Measurements from ENCODE around the gene GBX1. TPM values are rescaled to one million over a fixed set of nuclear protein-coding genes. Genes with fewer than 3 reads are reported as not detected.

The GBX1 gene
- total RNA-seq, 3 donors from 2014 or later, result not detected

- no peak for DNase-seq
- intact Hi-C loops (cut with DNase I, micrococcal nuclease), result no loop called here
- ATAC-seq, result no peak
- Histone ChIP-seq H3K4me3 (no peak overlapping the region), H3K36me3 (ENCODE audit: low read depth) (no peaks in the 10 kb centered on the region), H3K4me1 (ENCODE audit: low read depth) (peaks cover 9% of the 10 kb centered on the region), H3K9me3 (no peaks in the 10 kb centered on the region)
- no peak for TF ChIP-seq CTCF (IDR thresholded peaks at IDR 0.05)
Measured at GRCh38 chr7:151110236-151110940, 57.1 kb downstream of the GBX1 start.

GRCh38 chr7:151109094-151110048, 58.1 kb downstream of the GBX1 start:
- peak; percentile 17 for ATAC-seq
- Histone ChIP-seq H3K9me3 (no peaks in the 10 kb centered on the region), H3K36me3 (ENCODE audit: low read depth) (no peaks in the 10 kb centered on the region), H3K4me3 (no peak overlapping the region), H3K4me1 (ENCODE audit: low read depth) (peaks cover 9% of the 10 kb centered on the region)
- no peak for TF ChIP-seq CTCF (IDR thresholded peaks at IDR 0.05)
- intact Hi-C loops (cut with DNase I, micrococcal nuclease), result no loop called here
- peak in 2 of 3 donors; percentile 31 to 53 for DNase-seq

GRCh38 chr7:151107882-151108281, 59.6 kb downstream of the GBX1 start:
- TF ChIP-seq CTCF (IDR thresholded peaks at IDR 0.05), result no peak
- ATAC-seq, result no peak
- Histone ChIP-seq H3K36me3 (ENCODE audit: low read depth) (no peaks in the 10 kb centered on the region), H3K9me3 (no peaks in the 10 kb centered on the region), H3K4me1 (ENCODE audit: low read depth) (no peaks in the 10 kb centered on the region), H3K4me3 (no peak overlapping the region)
- intact Hi-C loops (cut with DNase I, micrococcal nuclease), result no loop called here
- no peak for DNase-seq

GRCh38 chr7:151104411-151105235, 62.9 kb downstream of the GBX1 start:
- intact Hi-C loops (cut with DNase I, micrococcal nuclease), result no loop called here

More at GRCh38 chr7:151104411-151105235, 62.9 kb downstream of the GBX1 start:
- Histone ChIP-seq H3K4me3 (no peak overlapping the region), H3K4me1 (ENCODE audit: low read depth) (no peaks in the 10 kb centered on the region), H3K36me3 (ENCODE audit: low read depth) (no peaks in the 10 kb centered on the region), H3K9me3 (no peaks in the 10 kb centered on the region)
- TF ChIP-seq CTCF (IDR thresholded peaks at IDR 0.05), result no peak
- DNase-seq (no peak), ATAC-seq (no peak)

Measured in mucosa of descending colon (tissue), 3 donors.